OCI-LY7 (cell line): ENCODE data around the gene TGFBR1. TPM values are rescaled to one million over a fixed set of nuclear protein-coding genes. Genes with fewer than 3 reads are reported as not detected.

Experiments
- BruUV-seq: library from RNA; stranded (reverse); fragments of 400-500 nt; replicated peaks from 2 replicates; lab custom pipeline; 2021; lab: Mats Ljungman, UMichigan
- CTCF ChIA-PET: fragments of 300-600 bp; sonication (Branson Sonifier 250); formaldehyde crosslinking; loops from one replicate; lab custom pipeline; 2022; ENCODE audit warnings: antibody characterized with exemption; ENCODE audit not compliant: unreplicated experiment; lab: Charles Lee
- POLR2A ChIA-PET: fragments of 300-600 bp; sonication (Branson Sonifier 250); formaldehyde crosslinking; loops from one replicate; lab custom pipeline; 2022; ENCODE audit warnings: antibody characterized with exemption; lab: Charles Lee
- DNase-seq: peaks from one replicate; pipeline ENCODE4 v3.0.0-alpha.2; 2015; ENCODE audit warnings: low spot score
- H2AFZ ChIP-seq: fragments of 200-600 bp; sonication (generic), shearing (Covaris generic); 2 replicates; pipeline ENCODE4 v1.6.1; 2014; ENCODE audit warnings: mild to moderate bottlenecking, antibody characterized with exemption, low read length, moderate library complexity
- H3K27ac ChIP-seq: fragments of 200-600 bp; sonication (generic); 2 replicates; pipeline ENCODE4 v1.5.1; 2014; ENCODE audit warnings: mixed run types, low read depth, mild to moderate bottlenecking, moderate library complexity, low read length, inconsistent platforms; ENCODE audit not compliant: poor library complexity, severe bottlenecking
- H3K36me3 ChIP-seq: fragments of 200-600 bp; sonication (generic); 2 replicates; pipeline ENCODE4 v1.6.1; 2014; ENCODE audit warnings: mild to moderate bottlenecking, antibody characterized with exemption, low read length, moderate library complexity, mixed read lengths; ENCODE audit not compliant: insufficient read depth
- H3K4me1 ChIP-seq: fragments of 200-600 bp; sonication (generic); 2 replicates; pipeline ENCODE4 v1.5.1; 2014; ENCODE audit warnings: mild to moderate bottlenecking, low read length; ENCODE audit not compliant: insufficient read depth, poor library complexity, severe bottlenecking
- H3K4me2 ChIP-seq: fragments of 200-600 bp; sonication (generic); 2 replicates; pipeline ENCODE4 v1.6.1; 2014; ENCODE audit warnings: mild to moderate bottlenecking, low read length
- H3K4me3 ChIP-seq: fragments of 200-600 bp; sonication (generic); 2 replicates; pipeline ENCODE4 v1.5.1; 2014; ENCODE audit warnings: mild to moderate bottlenecking, low read depth, low read length; ENCODE audit not compliant: poor library complexity, severe bottlenecking
- H3K79me2 ChIP-seq: fragments of 200-600 bp; sonication (generic); 2 replicates; pipeline ENCODE4 v1.6.1; 2016; ENCODE audit warnings: low read depth, mild to moderate bottlenecking, low read length, moderate library complexity, mixed read lengths; ENCODE audit not compliant: insufficient read depth
- H3K9me2 ChIP-seq: fragments of 200-600 bp; sonication (generic); 2 replicates; pipeline ENCODE4 v1.6.1; 2016; ENCODE audit warnings: mild to moderate bottlenecking, low read length, mixed read lengths; ENCODE audit not compliant: insufficient read depth
- H3K9me3 ChIP-seq: fragments of 200-600 bp; sonication (generic); 2 replicates; pipeline ENCODE4 v1.6.1; 2014; ENCODE audit warnings: mild to moderate bottlenecking, mixed run types, low read length, mixed read lengths
- H4K20me1 ChIP-seq: fragments of 200-600 bp; sonication (generic); 2 replicates; pipeline ENCODE4 v1.6.1; 2014; ENCODE audit warnings: mild to moderate bottlenecking, antibody characterized with exemption, low read length, moderate library complexity, mixed read lengths; ENCODE audit not compliant: insufficient read depth
- EZH2phosphoT487 ChIP-seq: fragments of 200-600 bp; sonication (generic); IDR thresholded peaks from 2 replicates; pipeline ENCODE4 v1.6.1; 2018; ENCODE audit warnings: low read depth, borderline replicate concordance, mild to moderate bottlenecking, mixed run types, antibody characterized with exemption, low read length, moderate library complexity, mixed read lengths
- intact Hi-C: fragments of 100-400 bp; cut with micrococcal nuclease; formaldehyde crosslinking; loops from one replicate; pipeline ENCODE4 v1.10.0; 2022; ENCODE audit not compliant: unreplicated experiment
- total RNA-seq, 2 experiments: library from RNA; depleted of rRNA in 1 of 2; stranded (reverse); fragments of >200 nt in 1 of 2; shearing (Covaris generic) in 1 of 2; gene quantifications; 2 replicates each; pipeline ENCODE4 v1.2.3, GENCODE V29; 2014 to 2022
- TF ChIP-seq, protein P1 (sequence below): fragments of 200-600 bp; sonication (generic); conservative IDR thresholded peaks from 2 replicates; pipeline ENCODE4 v1.5.1; 2014; ENCODE audit warnings: mild to moderate bottlenecking, antibody characterized with exemption, low read length, moderate library complexity, mixed read lengths

Gene TGFBR1
- total RNA-seq, 2 experiments from 2014 or later: 13.6 to 36.7 TPM

- no peaks in the 10 kb centered on the region for H3K9me2 ChIP-seq
- H3K9me3 ChIP-seq: no peaks in the 10 kb centered on the region; the same call in 1 of the 2 replicates
- no TSS peak for BruUV-seq
- no peaks in the 10 kb centered on the region for H4K20me1 ChIP-seq
- ChIA-PET CTCF (interaction anchor here (0.6 to 0.8 kb wide), 2 partner anchors 13 to 134 kb away, joined by 3 to 4 read pairs; no protein-coding TSS in a partner anchor), POLR2A (interaction anchor here (0.7 to 3.3 kb wide), 9 partner anchors 16 to 81 kb away, joined by 3 to 14 read pairs (median 3); partner anchors contain the start of gene TGFBR1)
- H3K4me1 ChIP-seq: peaks cover 33% of the 10 kb centered on the region
- H3K36me3 ChIP-seq: no peaks in the 10 kb centered on the region; the same call in 1 of the 2 replicates
- H3K79me2 ChIP-seq: no peaks in the 10 kb centered on the region
- DNase-seq: peak; percentile 83
- TF ChIP-seq, protein P1, sequence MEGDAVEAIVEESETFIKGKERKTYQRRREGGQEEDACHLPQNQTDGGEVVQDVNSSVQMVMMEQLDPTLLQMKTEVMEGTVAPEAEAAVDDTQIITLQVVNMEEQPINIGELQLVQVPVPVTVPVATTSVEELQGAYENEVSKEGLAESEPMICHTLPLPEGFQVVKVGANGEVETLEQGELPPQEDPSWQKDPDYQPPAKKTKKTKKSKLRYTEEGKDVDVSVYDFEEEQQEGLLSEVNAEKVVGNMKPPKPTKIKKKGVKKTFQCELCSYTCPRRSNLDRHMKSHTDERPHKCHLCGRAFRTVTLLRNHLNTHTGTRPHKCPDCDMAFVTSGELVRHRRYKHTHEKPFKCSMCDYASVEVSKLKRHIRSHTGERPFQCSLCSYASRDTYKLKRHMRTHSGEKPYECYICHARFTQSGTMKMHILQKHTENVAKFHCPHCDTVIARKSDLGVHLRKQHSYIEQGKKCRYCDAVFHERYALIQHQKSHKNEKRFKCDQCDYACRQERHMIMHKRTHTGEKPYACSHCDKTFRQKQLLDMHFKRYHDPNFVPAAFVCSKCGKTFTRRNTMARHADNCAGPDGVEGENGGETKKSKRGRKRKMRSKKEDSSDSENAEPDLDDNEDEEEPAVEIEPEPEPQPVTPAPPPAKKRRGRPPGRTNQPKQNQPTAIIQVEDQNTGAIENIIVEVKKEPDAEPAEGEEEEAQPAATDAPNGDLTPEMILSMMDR: no peak
- TF ChIP-seq EZH2phosphoT487: no peak
- H2AFZ ChIP-seq: peak overlapping the region; percentile 49; the same call in 1 of the 2 replicates
- peak overlapping the region; percentile 41 for H3K4me3 ChIP-seq
- H3K4me2 ChIP-seq: peak overlapping the region; percentile 73
- peak overlapping the region; percentile 34 for H3K27ac ChIP-seq
- intact Hi-C loops: loop anchor here (2.0 kb wide), 1 partner anchor 47 kb away; the partner anchor contains the start of gene TGFBR1
These were observed 47.0 kb upstream of the TGFBR1 start for GRCh38 chr9:99057665-99058625.

DNA sequence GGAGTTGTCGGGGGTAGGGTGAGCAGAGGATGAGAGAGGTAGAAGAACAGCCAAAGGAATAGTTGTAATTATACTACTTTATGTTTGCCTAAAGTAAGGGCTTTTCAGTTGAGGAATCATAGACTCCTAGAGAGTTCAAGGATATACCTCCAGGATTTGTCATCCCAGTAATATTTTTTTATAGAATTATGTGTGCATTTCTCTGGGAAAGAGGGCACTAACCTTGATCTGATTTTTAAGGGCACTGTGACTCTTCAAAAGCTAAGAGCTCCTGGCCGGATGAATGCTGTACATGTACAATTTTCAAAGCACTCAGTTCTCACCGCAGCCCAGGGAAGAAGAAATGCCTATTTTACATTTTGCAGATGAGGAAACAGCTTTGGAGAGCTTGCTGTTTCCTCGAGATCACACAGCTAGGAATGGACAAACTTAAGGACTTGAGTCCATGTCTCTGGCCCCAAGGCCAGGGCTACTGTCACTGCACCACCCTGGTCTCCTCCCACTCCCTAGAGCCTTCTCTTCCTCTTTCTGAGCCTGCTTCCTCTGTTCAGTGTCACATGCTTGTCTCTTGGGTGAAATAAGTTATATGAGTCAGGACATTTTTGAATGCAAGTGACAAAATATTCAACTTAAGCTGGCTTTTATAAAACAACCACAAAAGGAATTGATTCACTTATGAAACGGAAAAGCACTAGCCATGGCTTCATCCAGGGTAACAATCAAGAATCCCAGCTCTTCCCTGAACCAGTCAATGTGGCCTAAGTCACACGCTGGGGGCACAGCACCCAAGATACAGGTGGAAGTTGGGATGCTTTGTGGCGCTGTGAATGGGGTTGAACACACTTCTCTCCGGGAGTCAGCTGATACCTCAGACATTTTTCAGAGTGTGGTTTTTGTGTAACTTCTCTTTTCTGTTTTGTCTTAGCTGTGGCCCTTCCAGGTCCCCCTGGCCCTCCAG, 45.7 kb upstream of the TGFBR1 start:
- Histone ChIP-seq H4K20me1 (no peaks in the 10 kb centered on the region), H3K4me2 (peak overlapping the region; percentile 73), H3K9me3 (no peaks in the 10 kb centered on the region; the same call in 1 of the 2 replicates), H3K36me3 (no peaks in the 10 kb centered on the region; the same call in 1 of the 2 replicates), H3K4me1 (peaks cover 33% of the 10 kb centered on the region), H3K27ac (peak overlapping the region; percentile 46), H3K79me2 (no peaks in the 10 kb centered on the region), H3K9me2 (no peaks in the 10 kb centered on the region), H3K4me3 (peak overlapping the region; percentile 10), H2AFZ (peak overlapping the region; percentile 89)
- TF ChIP-seq EZH2phosphoT487: no peak
- TF ChIP-seq, protein P1: no peak
- peak; percentile 73 for DNase-seq
- CTCF ChIA-PET: interaction anchor here (1.0 kb wide), 1 partner anchor 36 kb away, joined by 4 read pairs; no protein-coding TSS in a partner anchor
- intact Hi-C loops: loop anchor here (2.0 kb wide), 1 partner anchor 46 kb away; the partner anchor contains the start of gene TGFBR1
- no TSS peak for BruUV-seq
- POLR2A ChIA-PET: interaction anchor here (0.6 to 3.3 kb wide), 9 partner anchors 16 to 63 kb away, joined by 3 to 14 read pairs (median 3); partner anchors contain the start of gene TGFBR1
